ENCODE data around the gene KRTAP16-1.

GRCh38 chr17:41352597-41353366, 43.7 kb upstream of the KRTAP16-1 start:
- TF ChIP-seq CTCF (IDR thresholded peaks at IDR 0.05; ENCODE audit: extremely low read depth in 1 of 2, insufficient read depth in 1 of 2, low read depth in 1 of 2, low read length in 2 of 2) (no peak), JUN (IDR thresholded peaks at IDR 0.05; ENCODE audit: borderline replicate concordance, insufficient read depth, insufficient read length, low read depth) (no peak)

Data from endothelial cell of umbilical vein (primary cell).